DMS 273 treated with DMSO at 0.1 percent for 48 hours (cell line): ENCODE measurements around the gene EPB41L3.
A peak's percentile ranks its signal among the peaks of the same experiment; 100 is the strongest.
"Not testable (repeated sequence)": the region's sequence is repeated elsewhere in the genome, so short reads cannot be mapped to it uniquely, and the experiment has no call there.

ENCODE experiments used
- DNase-seq: peaks from one replicate; lab custom pipeline; 2025; lab: John Stamatoyannopoulos, UW

EPB41L3 gene

DNA sequence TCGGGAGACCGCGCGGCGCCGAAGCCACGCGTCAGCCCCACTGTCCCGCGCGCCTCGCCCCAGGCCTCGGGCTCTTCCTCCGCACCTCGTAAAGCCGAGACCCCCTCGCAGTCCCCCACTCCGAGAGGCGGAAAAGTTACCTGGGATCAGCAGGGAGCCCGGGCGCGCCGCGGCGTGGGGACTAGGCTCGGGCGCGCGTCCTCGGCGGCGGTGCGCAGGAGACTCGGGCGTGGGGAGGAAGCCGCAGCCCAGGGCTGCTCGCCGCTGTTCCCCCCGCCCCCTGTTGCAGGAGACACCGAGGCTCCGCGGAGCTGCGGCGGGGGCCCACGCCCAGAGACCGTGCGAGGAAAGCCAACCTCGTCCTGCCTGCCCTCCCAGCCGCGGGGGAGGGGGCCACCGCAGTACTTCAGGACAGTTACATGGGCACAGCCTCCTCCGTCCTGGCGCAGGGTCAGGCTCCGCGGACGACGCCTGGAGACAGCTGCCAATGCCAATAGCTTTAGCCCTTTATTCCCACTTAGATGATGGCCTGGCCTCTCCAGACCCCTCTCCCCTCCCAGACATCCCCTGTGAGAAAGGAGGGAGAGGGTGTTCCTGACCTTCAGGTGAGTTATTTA lies at the start of gene EPB41L3:
Gene EPB41L3, minus strand, starts transcription at position 225 of the 617 bp plus-strand sequence. CDS start 54,814 bp downstream, outside the sequence.
- no peak for DNase-seq

DNA sequence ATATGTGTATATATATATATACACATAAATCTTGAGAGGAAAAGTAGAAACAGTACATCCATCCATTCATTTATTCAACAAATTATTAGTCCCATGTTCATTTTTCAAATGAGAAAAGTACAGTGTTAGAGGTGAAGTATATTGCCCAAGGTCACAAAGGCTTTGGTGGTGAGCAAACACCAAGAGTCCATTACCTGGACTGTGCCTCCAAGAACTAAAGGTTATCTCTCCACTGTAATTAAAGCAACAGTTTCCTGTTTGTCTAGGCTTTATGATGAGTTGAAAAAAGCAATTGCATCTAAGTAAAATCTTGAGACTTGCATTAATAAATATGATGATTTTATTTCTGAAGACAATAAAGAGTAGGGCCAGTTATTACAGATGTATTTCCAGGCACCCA lies 44.7 kb upstream of the EPB41L3 start:
- DNase-seq: no peak

- DNase-seq: no peak
Measured at GRCh38 chr18:5585653-5586052, 41.9 kb upstream of the EPB41L3 start.

DNA sequence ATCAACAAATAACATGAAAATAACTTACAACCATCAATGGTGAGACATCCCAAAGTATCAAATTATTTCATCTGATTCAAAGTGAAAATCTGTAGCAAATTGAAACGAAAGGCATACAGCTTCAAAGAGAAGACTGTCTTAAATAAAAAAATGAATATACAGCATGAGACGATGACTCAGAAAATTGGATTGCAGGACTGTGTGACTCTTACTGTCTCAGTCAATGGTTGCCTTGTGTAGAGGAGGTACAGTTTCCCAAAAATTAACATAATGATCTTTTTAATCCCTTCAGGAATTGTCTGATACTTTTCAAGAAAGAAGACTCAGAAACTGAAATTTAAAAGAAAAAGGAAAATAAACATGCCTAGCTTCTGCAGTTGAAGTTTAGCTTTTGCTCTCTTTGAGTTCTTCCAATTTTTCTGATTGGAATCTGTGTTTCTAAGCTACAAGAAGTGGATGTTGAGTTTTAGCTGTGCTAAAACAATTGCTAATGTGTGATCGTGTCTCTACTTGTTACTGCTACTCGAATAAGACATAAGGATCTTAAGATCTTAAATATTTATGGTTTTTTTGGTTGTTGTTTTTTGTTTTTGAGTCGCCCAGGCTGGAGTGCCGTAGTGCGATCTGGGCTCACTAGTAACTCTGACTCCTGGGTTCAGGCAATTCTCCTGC lies 41.1 kb upstream of the EPB41L3 start:
- no peak for DNase-seq

GRCh38 chr18:5582849-5583681 lies 39.3 kb upstream of the EPB41L3 start:
- DNase-seq: no peak

DNA sequence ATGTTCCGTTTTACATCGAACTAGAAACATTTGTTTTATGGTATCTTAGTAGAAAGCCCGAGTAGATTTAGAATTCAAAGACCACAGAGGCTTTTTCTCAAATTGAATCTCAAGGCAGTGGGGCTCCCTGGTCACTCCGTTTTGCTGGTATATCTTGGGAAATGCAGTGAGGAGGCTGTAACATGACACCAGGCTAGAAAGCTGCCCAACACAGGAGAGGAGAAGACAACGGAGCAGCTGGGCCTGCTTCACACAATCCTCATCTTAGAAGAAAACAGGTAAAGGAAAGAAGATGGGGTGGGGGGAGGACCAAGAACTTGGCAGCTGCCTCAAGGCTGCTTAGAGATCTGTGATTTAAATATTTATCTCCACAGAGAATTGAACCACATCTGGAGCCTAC lies 38.3 kb upstream of the EPB41L3 start:
- DNase-seq: no peak

DNA sequence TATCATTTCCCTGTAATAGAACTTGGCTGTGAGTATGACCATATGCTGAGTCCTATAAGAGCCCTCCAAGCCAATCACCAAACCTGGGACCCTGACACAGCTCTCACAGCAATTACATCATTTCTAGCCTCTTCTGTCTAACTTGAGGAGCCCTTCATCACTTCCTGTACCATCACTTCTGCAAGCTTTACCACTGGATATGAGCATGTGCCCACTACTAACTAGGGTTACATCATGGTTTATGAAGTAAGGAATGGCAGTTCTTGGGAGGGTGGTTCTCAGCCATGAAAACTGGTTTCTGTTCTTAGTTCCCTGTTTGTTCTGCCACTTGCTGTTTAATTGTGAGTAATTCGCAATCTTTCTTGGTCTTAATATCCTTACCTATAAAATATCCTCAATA lies 31.0 kb upstream of the EPB41L3 start:
- DNase-seq: no peak

DNA sequence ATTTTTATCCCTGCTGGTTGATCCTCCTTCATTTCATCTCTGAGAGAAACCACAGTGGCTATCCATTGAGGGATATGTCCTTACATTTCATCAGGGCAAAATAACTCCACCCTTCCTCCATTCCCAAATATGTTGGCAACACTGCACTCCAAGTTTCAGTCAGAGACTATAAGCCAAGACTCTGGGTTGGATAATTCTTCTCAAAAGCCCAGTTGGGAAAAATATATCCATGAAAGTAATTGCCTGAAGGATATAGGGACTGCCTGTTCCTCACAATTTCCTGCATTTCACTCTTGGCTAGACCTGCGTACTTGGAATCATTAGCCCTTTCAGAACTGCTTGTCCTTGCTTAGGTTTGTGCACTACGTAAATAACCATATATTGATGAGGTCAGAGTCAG lies 27.9 kb upstream of the EPB41L3 start:
- DNase-seq: no peak

- not testable (repeated sequence) for DNase-seq
Measured at GRCh38 chr18:5570613-5571012, 26.8 kb upstream of the EPB41L3 start.

DNA sequence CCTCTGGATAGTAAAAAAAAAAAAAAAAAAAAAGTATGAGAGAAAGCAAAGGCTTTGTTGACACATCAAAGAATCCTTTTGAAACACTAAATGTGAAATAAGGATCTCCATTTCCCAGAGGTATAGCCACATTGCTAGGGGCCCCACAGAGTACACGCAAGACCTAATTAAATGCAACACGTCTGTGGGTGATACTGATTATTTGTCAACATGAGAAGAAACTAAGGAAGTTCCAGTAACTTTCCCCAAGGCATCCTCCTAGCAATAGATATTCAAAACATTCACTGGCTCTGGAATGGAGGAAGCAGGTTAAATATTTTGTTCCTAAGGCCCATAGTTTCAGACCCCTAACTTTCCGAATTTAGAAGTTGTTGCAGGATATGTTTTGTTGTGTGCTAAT lies 24.6 kb upstream of the EPB41L3 start:
- DNase-seq: no peak

GRCh38 chr18:5558851-5559250 lies 15.1 kb upstream of the EPB41L3 start:
- DNase-seq: no peak

- DNase-seq: no peak
Measured at GRCh38 chr18:5556310-5556974, 12.6 kb upstream of the EPB41L3 start.

GRCh38 chr18:5554629-5555028 lies 10.8 kb upstream of the EPB41L3 start:
- no peak for DNase-seq

DNA sequence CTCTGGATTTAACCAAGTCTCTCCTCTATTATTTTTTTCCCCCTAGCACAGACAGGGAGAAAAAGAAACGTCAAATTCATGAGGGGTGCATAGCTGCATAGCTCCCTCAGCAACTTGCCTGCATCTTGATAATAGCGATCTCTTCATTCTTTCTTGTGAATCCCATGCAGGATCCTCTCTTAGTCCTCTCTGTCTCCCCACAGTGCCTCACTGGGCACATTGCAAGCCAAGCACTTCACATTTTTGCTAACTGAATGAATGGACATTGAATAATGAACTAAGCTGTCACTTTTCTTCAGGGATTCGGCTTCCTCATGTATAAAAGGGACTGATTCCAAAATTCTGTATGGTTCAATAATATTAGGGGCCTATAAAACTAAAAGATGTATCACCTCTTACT lies 2.9 kb upstream of the EPB41L3 start:
- peak; percentile 37 for DNase-seq

GRCh38 chr18:5543036-5543680 lies 639 bp downstream of the EPB41L3 start:
- no peak for DNase-seq

DNA sequence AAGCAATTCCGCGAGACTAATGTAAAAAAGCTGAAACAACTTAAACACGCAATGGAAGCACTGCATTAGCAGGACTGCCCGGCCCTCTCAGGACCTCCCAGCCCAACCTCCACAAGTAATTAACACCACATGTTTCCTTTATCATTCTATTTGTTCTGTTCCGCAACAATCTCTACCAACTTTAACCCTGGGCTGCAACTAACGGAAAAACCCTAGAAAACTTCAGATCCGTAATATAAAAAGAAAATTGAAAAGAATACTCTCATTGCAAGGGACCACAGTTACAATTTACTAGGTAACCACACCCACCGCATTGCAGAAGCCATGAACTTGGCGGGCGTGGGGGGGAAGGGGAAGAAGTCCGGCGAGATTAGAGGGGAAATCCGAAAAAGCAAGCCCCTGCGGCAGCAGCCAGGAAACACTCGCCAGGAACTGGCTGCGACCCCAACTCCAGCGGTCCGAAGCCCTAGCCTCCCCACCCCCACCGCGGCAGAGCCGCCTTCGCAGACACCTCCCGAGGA lies 1.2 kb downstream of the EPB41L3 start:
- peak; percentile 30 for DNase-seq

- DNase-seq: no peak
Measured at GRCh38 chr18:5541644-5542043, 2.2 kb downstream of the EPB41L3 start.

- DNase-seq: no peak
Measured at GRCh38 chr18:5539391-5539790, 4.4 kb downstream of the EPB41L3 start.

GRCh38 chr18:5538544-5538943 lies 5.3 kb downstream of the EPB41L3 start:
- no peak for DNase-seq

- no peak for DNase-seq
Measured at GRCh38 chr18:5537860-5538259, 5.9 kb downstream of the EPB41L3 start.

DNA sequence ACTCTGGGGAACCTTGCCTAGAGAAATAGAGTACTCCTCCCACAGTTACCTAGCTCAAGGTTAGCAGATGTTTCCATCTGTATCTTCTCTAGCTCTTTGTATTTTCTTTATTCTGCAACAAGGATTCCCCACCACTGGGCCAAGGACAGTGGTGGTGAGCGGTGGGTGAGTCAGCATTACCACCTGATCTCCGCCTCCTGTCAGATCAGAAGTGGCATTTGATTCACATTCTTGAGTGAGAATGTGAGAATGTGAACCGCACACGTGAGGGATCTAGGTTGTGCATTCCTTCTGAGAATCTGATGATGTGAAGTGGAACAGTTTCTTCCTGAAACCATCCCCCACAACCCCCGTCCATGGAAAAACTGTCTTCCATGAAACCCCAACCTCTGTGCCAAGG lies 9.0 kb downstream of the EPB41L3 start:
- no peak for DNase-seq

GRCh38 chr18:5532066-5532465 lies 11.7 kb downstream of the EPB41L3 start:
- DNase-seq: no peak
